H1 (cell line): ENCODE data around the gene DIP2C.
A peak's percentile ranks its signal among the peaks of the same experiment; 100 is the strongest.
"Not testable (repeated sequence)": the region's sequence is repeated elsewhere in the genome, so short reads cannot be mapped to it uniquely, and the experiment has no call there.

Source experiments
- CBX8 ChIP-seq: fragments of 300-800, 300-1000 bp; sonication (generic); IDR thresholded peaks from 2 replicates; pipeline ENCODE4 v1.7.1; 2016; ENCODE audit warnings: low read depth, low read length, borderline replicate concordance
- CHD2 ChIP-seq: IDR thresholded peaks from 2 replicates; pipeline ENCODE4 v1.6.1; 2012; ENCODE audit warnings: low read length, improper control_type of control experiment
- EP300 ChIP-seq, 2 experiments: IDR thresholded peaks; 1 replicate in 1 of 2; 2 replicates in 1 of 2; pipeline ENCODE4 v1.6.1; 2011 to 2012; ENCODE audit warnings: low read depth in 2 of 2, low read length in 2 of 2, mild to moderate bottlenecking in 2 of 2, borderline replicate concordance in 1 of 2, inconsistent platforms in 1 of 2, moderate library complexity in 1 of 2
- EZH2 ChIP-seq: fragments of 200-600 bp; sonication (generic); IDR thresholded peaks from 2 replicates; pipeline ENCODE4 v1.7.1; 2012; ENCODE audit warnings: low read depth, mild to moderate bottlenecking, moderate library complexity, low read length, inconsistent platforms; ENCODE audit not compliant: severe bottlenecking
- JUN ChIP-seq: IDR thresholded peaks from 2 replicates; pipeline ENCODE4 v1.6.1; 2011; ENCODE audit warnings: low read depth, mild to moderate bottlenecking, improper control_type of control experiment, low read length
- KDM5A ChIP-seq: fragments of 200-600 bp; IDR thresholded peaks from 2 replicates; pipeline ENCODE4 v1.7.1; 2012; ENCODE audit warnings: mild to moderate bottlenecking, low read length, inconsistent platforms, mixed read lengths
- POLR2A ChIP-seq, 2 experiments: IDR thresholded peaks; 1 replicate in 1 of 2; 2 replicates in 1 of 2; pipeline ENCODE4 v1.6.1; 2011; ENCODE audit warnings: low read depth in 2 of 2, low read length in 2 of 2, mild to moderate bottlenecking in 2 of 2; ENCODE audit errors: control extremely low read depth in 1 of 2
- SP4 ChIP-seq: IDR thresholded peaks from 2 replicates; pipeline ENCODE4 v1.6.1; 2012; ENCODE audit warnings: low read length, inconsistent platforms
- YY1 ChIP-seq: IDR thresholded peaks from 2 replicates; pipeline ENCODE4 v1.6.1; 2011; ENCODE audit warnings: low read depth, mild to moderate bottlenecking, low read length
- TF ChIP-seq, protein P1 (sequence below), 3 experiments: IDR thresholded peaks; 1 replicate in 2 of 3; 2 replicates in 1 of 3; pipeline versions ENCODE4 v1.5.1 to v1.6.1; 2011; ENCODE audit warnings: low read length in 3 of 3, mild to moderate bottlenecking in 3 of 3, inconsistent platforms in 2 of 3, low read depth in 1 of 3, moderate library complexity in 1 of 3; ENCODE audit not compliant: insufficient read depth in 1 of 3; ENCODE audit errors: control extremely low read depth in 1 of 3

DNA sequence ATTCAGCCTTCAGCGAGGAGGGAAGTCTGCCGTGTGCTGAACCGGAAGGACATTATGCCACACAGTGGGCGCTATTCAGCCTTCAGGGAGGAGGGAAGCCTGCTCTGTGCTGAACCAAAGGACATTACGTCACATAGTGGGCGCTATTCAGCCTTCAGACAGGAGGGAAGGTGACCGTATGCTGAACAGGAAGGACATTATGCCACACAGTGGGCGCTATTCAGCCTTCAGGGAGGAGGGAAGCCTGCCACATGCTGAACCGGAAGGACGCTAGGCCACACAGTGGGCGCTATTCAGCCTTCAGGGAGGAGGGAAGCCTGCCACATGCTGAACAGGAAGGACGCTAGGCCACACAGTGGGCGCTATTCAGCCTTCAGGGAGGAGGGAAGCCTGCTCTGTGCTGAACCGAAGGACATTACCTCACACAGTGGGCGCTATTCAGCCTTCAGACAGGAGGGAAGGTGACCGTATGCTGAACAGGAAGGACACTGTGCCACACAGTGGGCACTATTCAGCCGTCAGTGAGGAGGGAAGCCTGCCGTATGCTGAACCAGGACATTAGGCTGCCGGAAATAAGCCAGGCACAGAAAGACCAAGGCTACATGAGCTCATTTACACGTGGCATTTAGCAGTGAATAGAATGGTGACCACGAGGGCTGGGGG is 294.9 kb downstream of the DIP2C start:
- not testable (repeated sequence) for TF ChIP-seq POLR2A (IDR thresholded peaks at IDR 0.05; ENCODE audit: control extremely low read depth in 1 of 2, low read depth in 2 of 2, low read length in 2 of 2); EZH2; CBX8; YY1; CHD2; JUN; EP300 (IDR thresholded peaks at IDR 0.05; ENCODE audit: borderline replicate concordance in 1 of 2, low read depth in 2 of 2, low read length in 2 of 2); KDM5A; SP4
- TF ChIP-seq, protein P1, sequence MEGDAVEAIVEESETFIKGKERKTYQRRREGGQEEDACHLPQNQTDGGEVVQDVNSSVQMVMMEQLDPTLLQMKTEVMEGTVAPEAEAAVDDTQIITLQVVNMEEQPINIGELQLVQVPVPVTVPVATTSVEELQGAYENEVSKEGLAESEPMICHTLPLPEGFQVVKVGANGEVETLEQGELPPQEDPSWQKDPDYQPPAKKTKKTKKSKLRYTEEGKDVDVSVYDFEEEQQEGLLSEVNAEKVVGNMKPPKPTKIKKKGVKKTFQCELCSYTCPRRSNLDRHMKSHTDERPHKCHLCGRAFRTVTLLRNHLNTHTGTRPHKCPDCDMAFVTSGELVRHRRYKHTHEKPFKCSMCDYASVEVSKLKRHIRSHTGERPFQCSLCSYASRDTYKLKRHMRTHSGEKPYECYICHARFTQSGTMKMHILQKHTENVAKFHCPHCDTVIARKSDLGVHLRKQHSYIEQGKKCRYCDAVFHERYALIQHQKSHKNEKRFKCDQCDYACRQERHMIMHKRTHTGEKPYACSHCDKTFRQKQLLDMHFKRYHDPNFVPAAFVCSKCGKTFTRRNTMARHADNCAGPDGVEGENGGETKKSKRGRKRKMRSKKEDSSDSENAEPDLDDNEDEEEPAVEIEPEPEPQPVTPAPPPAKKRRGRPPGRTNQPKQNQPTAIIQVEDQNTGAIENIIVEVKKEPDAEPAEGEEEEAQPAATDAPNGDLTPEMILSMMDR (IDR thresholded peaks at IDR 0.05; ENCODE audit: control extremely low read depth in 1 of 3, insufficient read depth in 1 of 3, low read depth in 1 of 3, low read length in 3 of 3) = peak in 1 of 3 experiments; percentile 25; a peak in 1 of 4 replicates
